ENCODE measurements around the gene SUSD2. TPM values are rescaled to one million over a fixed set of nuclear protein-coding genes. Genes with fewer than 3 reads are reported as not detected.
A peak's percentile ranks its signal among the peaks of the same experiment; 100 is the strongest.
"Not testable (repeated sequence)": the region's sequence is repeated elsewhere in the genome, so short reads cannot be mapped to it uniquely, and the experiment has no call there.

Gene SUSD2
- total RNA-seq, 1 experiment from 2014 or later, result not detected

DNA sequence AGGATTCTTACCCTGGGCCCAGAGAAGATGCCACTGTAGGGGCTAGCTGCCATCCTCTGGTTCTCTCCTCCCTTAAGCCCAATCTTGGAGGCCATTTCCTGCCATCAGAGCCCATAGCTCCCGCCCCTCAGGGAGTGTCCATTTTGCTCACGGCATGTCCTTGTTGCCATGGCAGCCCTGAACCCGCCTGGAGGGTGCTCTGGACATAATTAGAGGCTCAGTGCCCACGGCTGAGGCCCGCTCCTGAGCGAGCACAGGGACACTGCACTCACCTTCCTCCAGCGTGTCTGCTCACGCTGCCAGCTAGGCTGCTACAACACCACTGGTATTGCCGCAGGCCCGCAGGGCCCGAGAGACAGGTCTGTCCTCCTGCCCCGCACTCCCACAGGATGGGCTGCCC is 11.1 kb upstream of the SUSD2 start:
- in situ Hi-C loops (cut with HindIII; ENCODE audit: low sequenced_read_pairs), result no loop called here
- DNase-seq (ENCODE audit: low spot score), result peak; percentile 85

DNA sequence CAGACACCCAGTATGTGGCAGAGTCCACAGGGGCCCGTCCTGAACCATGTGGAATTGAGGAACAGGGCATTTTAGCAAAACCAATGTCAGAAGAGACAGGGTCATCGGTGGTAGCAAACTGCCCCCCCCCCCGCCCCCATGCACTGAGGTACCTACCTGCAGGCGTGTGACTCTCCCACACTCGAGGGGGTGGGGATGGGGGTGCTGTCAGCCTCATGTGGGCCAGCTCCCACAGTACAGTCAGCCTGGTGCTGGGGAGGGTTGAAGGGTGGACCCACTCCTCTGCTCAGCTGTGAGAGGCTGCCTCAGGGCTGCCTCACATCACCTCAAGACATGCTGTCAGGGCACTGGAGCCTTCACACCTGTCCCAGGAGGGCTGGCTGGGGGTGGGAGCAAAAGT is 10.7 kb upstream of the SUSD2 start:
- no peak for DNase-seq (ENCODE audit: low spot score)
- in situ Hi-C loops (cut with HindIII; ENCODE audit: low sequenced_read_pairs), result no loop called here

DNA sequence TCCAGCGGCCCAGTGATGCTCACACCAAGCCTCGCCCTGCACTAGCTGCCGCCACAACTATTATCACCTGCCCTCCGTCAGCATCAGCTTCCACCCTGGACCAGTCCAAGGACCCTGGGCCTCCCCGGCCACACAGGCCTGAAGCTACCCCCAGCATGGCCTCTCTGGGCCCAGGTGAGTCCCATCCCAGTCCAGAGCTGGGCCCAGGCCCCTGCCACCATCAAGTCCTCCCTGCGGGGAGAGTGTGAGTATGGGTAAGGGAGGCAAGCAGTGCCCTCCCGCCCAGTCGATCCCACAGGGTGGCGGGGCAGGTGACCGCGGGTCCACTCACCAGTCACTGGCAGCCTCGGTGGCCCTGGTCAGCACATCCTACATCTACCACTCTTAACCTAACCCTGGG is 9.5 kb upstream of the SUSD2 start:
- in situ Hi-C loops (cut with HindIII; ENCODE audit: low sequenced_read_pairs), result no loop called here
- DNase-seq (ENCODE audit: low spot score), result no peak

GRCh38 chr22:24175160-24175808 is 6.0 kb upstream of the SUSD2 start:
- in situ Hi-C loops (cut with HindIII; ENCODE audit: low sequenced_read_pairs), result no loop called here
- peak; percentile 73 for DNase-seq (ENCODE audit: low spot score)

- no peak for DNase-seq (ENCODE audit: low spot score)
- in situ Hi-C loops (cut with HindIII; ENCODE audit: low sequenced_read_pairs), result no loop called here
These were observed 5.2 kb upstream of the SUSD2 start for GRCh38 chr22:24176040-24176439.

- DNase-seq (ENCODE audit: low spot score), result no peak
- in situ Hi-C loops (cut with HindIII; ENCODE audit: low sequenced_read_pairs), result no loop called here
These were observed 4.7 kb upstream of the SUSD2 start for GRCh38 chr22:24176630-24177029.

- in situ Hi-C loops (cut with HindIII; ENCODE audit: low sequenced_read_pairs), result no loop called here
- no peak for DNase-seq (ENCODE audit: low spot score)
These were observed 4.2 kb upstream of the SUSD2 start for GRCh38 chr22:24177045-24177444.

GRCh38 chr22:24177456-24177855 is 3.8 kb upstream of the SUSD2 start:
- no peak for DNase-seq (ENCODE audit: low spot score)
- in situ Hi-C loops (cut with HindIII; ENCODE audit: low sequenced_read_pairs), result no loop called here

- DNase-seq (ENCODE audit: low spot score), result no peak
- in situ Hi-C loops (cut with HindIII; ENCODE audit: low sequenced_read_pairs), result no loop called here
These were observed 3.3 kb upstream of the SUSD2 start for GRCh38 chr22:24178021-24178431.

DNA sequence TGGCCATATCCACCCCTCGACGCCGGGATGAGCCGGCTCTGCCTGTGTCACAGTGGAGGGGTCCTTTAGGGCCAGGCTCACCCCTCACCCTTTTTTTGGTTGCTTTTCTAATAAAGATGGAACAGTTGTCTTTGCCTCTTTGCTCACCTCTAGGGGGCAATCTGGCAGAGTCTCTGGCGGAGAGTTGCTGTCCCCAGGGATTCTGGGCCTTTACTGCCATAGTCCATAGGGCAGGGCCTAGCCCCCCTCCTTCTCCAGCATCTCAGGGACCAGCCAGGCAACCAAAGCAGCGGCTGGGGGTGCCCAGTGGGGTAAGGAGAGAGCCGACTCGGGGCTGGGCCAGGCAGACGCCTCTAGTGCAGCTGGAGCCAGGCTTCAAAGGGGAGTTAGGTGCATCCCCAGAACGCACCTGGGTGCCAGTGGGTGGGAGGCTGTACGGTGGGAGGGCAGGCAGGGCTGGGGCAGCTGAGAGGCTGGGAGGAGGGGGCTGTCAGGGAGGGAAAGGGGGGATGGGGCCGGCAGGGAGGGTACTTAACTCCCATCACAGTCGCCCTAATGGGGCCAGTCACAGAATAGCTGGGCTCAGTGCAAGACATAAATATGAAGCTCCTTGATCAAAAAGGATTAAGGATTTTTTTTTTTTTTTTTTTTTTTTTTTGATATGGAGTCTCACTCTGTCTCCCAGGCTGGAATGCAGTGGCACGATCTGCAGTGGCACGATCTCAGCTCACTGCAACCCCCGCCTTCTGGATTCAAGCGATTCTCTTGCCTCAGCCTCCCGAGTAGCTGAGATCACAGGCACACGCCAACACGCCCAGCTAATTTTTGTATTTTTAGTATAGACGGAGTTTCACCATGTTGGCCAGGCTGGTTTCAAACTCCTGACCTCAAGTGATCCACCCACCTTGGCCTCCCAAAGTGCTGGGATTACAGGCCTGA is 2.5 kb upstream of the SUSD2 start:
- no peak for DNase-seq (ENCODE audit: low spot score)
- in situ Hi-C loops (cut with HindIII; ENCODE audit: low sequenced_read_pairs), result no loop called here

- in situ Hi-C loops (cut with HindIII; ENCODE audit: low sequenced_read_pairs), result no loop called here
- no peak for DNase-seq (ENCODE audit: low spot score)
These were observed 1.6 kb upstream of the SUSD2 start for GRCh38 chr22:24179478-24180210.

DNA sequence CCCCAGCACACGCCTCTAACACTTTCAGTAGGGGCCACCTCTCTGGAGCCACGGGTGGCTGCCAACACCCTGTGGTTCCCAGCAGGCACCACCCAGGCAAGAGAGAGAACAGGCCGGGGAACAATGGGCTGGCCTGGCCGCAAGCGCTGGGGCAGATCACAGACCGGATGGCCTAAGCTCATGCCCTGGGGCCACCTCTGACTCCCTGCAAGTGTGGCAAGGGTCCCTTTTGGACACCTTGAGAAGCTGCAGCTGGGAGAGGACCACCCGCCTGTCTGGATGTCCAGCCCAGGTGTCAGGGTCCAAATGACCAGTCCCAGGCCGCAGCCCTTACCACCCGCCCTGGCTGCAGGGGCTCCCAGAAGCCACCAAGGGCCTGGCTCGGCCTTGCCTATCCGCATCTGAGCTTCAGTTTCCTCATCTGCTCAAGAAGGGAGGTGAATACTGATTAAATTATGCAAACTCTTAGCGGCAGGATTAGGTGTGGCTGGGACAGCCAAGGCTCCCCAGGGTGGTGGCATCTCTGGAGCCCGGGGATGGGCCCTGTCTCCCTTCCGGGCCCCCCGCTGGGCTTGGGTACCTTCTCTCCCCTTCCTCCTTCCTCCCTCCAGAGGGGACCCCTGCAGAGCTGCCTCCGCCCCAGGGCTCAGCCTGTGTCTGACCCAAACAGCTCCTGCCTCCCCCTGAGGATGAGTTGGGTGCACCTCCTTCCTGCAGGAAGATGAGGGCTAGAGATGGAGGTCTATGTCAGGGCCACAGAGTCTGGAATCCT is 785 bp upstream of the SUSD2 start:
- in situ Hi-C loops (cut with HindIII; ENCODE audit: low sequenced_read_pairs), result no loop called here
- DNase-seq (ENCODE audit: low spot score), result no peak

- in situ Hi-C loops (cut with HindIII; ENCODE audit: low sequenced_read_pairs), result no loop called here
- peak; percentile 58 for DNase-seq (ENCODE audit: low spot score)
These were observed 961 bp downstream of the SUSD2 start for GRCh38 chr22:24181996-24182899.

DNA sequence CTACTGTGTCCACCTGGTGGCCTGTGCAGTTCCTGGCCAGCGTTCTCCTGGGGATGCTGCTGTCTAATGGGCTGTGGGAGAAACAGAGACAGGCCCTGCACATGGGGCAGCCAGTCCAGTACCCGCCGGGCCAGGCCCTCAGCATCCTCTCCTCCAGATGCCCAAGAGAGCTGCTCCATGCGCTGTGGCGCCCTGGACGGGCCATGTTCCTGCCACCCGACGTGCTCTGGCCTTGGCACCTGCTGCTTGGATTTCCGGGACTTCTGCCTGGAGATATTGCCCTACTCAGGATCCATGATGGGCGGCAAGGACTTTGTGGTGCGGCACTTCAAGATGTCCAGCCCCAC is 1.6 kb downstream of the SUSD2 start:
- DNase-seq (ENCODE audit: low spot score); in situ Hi-C loops (cut with HindIII; ENCODE audit: low sequenced_read_pairs): not testable (repeated sequence)

GRCh38 chr22:24183321-24184031 is 2.2 kb downstream of the SUSD2 start:
- no peak for DNase-seq (ENCODE audit: low spot score)
- in situ Hi-C loops (cut with HindIII; ENCODE audit: low sequenced_read_pairs), result no loop called here

- DNase-seq (ENCODE audit: low spot score), result no peak
These were observed 2.9 kb downstream of the SUSD2 start for GRCh38 chr22:24184057-24184798.

GRCh38 chr22:24185001-24185500 is 3.8 kb downstream of the SUSD2 start:
- in situ Hi-C loops (cut with HindIII; ENCODE audit: low sequenced_read_pairs), result no loop called here
- no peak for DNase-seq (ENCODE audit: low spot score)

More at GRCh38 chr22:24184057-24184798, 2.9 kb downstream of the SUSD2 start:
- in situ Hi-C loops (cut with HindIII; ENCODE audit: low sequenced_read_pairs), result no loop called here
